BLaER1 treated with 17β-estradiol and CSF1 and Interleukin-3, amounts not matched to agents 10 nM and 100 nM (cell line): ENCODE measurements around the gene PRDM16.

ENCODE experiments used
- H3K27ac ChIP-seq, 11 experiments: shearing (Covaris generic); formaldehyde crosslinking; 2 replicates each; pipeline ENCODE4 v1.8.1; 2022
- H3K27me3 ChIP-seq, 11 experiments: shearing (Covaris generic); formaldehyde crosslinking; 2 replicates each; pipeline ENCODE4 v1.8.1; 2022
- H3K36me3 ChIP-seq, 11 experiments: shearing (Covaris generic); formaldehyde crosslinking; 2 replicates each; pipeline ENCODE4 v1.8.1; 2022
- H3K4me1 ChIP-seq, 10 experiments: shearing (Covaris generic); formaldehyde crosslinking; 2 replicates each; pipeline ENCODE4 v1.8.1; 2022
- H3K4me2 ChIP-seq, 11 experiments: shearing (Covaris generic); formaldehyde crosslinking; 2 replicates each; pipeline ENCODE4 v1.8.1; 2022
- H3K4me3 ChIP-seq, 10 experiments: shearing (Covaris generic); formaldehyde crosslinking; 2 replicates each; pipeline ENCODE4 v1.8.1; 2022
- H3K9ac ChIP-seq, 11 experiments: shearing (Covaris generic); formaldehyde crosslinking; 2 replicates each; pipeline ENCODE4 v1.8.1; 2022
- H3K9me3 ChIP-seq, 11 experiments: shearing (Covaris generic); formaldehyde crosslinking; replicated peaks in 1 of 11; 2 replicates each; pipeline ENCODE4 v1.8.1; 2022
- H4K20me1 ChIP-seq, 11 experiments: shearing (Covaris generic); formaldehyde crosslinking; 2 replicates each; pipeline ENCODE4 v1.8.1; 2022
- Cebpa-rat ChIP-seq, 11 experiments: shearing (Covaris generic); IDR thresholded peaks; 2 replicates each; pipeline ENCODE4 v1.8.1; 2022

The PRDM16 gene

GRCh38 chr1:3063379-3064295, 5.4 kb upstream of the PRDM16 start:
- Histone ChIP-seq H4K20me1 (peaks cover 0 to 65% (median 27%) of the 10 kb centered on the region in 11 experiments; a peak in 15 of 22 replicates), H3K4me3 (no peak overlapping the region), H3K9ac (no peak overlapping the region), H3K36me3 (no peaks in the 10 kb centered on the region), H3K9me3 (no peaks in the 10 kb centered on the region), H3K4me2 (no peak overlapping the region), H3K27me3 (peaks cover 54 to 94% (median 78%) of the 10 kb centered on the region in 11 experiments), H3K27ac (no peak overlapping the region), H3K4me1 (peaks cover 0 to 9% (median 2%) of the 10 kb centered on the region in 10 experiments; a peak in 11 of 20 replicates)
- TF ChIP-seq Cebpa-rat (IDR thresholded peaks at IDR 0.05), result no peak

- Histone ChIP-seq H3K9me3 (no peaks in the 10 kb centered on the region), H3K4me1 (peaks cover 0 to 13% (median 6%) of the 10 kb centered on the region in 10 experiments; a peak in 11 of 20 replicates), H3K27ac (no peak overlapping the region), H3K36me3 (no peaks in the 10 kb centered on the region), H3K4me2 (no peak overlapping the region), H4K20me1 (peaks cover 0 to 69% (median 27%) of the 10 kb centered on the region in 11 experiments; a peak in 15 of 22 replicates), H3K4me3 (no peak overlapping the region), H3K27me3 (peaks cover 59 to 96% (median 80%) of the 10 kb centered on the region in 11 experiments), H3K9ac (no peak overlapping the region)
- TF ChIP-seq Cebpa-rat (IDR thresholded peaks at IDR 0.05), result no peak
These were observed 4.6 kb upstream of the PRDM16 start for GRCh38 chr1:3064296-3064850.

- Histone ChIP-seq H3K27me3 (peaks cover 64 to 96% (median 85%) of the 10 kb centered on the region in 11 experiments), H3K9ac (no peak overlapping the region), H3K4me3 (no peak overlapping the region), H3K4me2 (no peak overlapping the region), H3K36me3 (no peaks in the 10 kb centered on the region), H4K20me1 (peaks cover 0 to 71% (median 30%) of the 10 kb centered on the region in 11 experiments; a peak in 15 of 22 replicates), H3K9me3 (no peaks in the 10 kb centered on the region), H3K27ac (no peak overlapping the region), H3K4me1 (peaks cover 0 to 13% (median 6%) of the 10 kb centered on the region in 10 experiments; a peak in 11 of 20 replicates)
- TF ChIP-seq Cebpa-rat (IDR thresholded peaks at IDR 0.05), result no peak
These were observed 4.1 kb upstream of the PRDM16 start for GRCh38 chr1:3064901-3065300.

GRCh38 chr1:3065396-3065795, 3.6 kb upstream of the PRDM16 start:
- no peak overlapping the region for H3K4me3 ChIP-seq
- TF ChIP-seq Cebpa-rat (IDR thresholded peaks at IDR 0.05), result no peak
- no peak overlapping the region for H3K27ac ChIP-seq
- peaks cover 0 to 13% (median 6%) of the 10 kb centered on the region in 10 experiments; a peak in 11 of 20 replicates for H3K4me1 ChIP-seq
- no peaks in the 10 kb centered on the region for H3K36me3 ChIP-seq
- H3K9me3 ChIP-seq, result no peaks in the 10 kb centered on the region
- H3K4me2 ChIP-seq, result no peak overlapping the region
- H4K20me1 ChIP-seq, result peaks cover 0 to 69% (median 34%) of the 10 kb centered on the region in 11 experiments; a peak in 15 of 22 replicates
- no peak overlapping the region for H3K9ac ChIP-seq
- peaks cover 69 to 96% (median 86%) of the 10 kb centered on the region in 11 experiments for H3K27me3 ChIP-seq

DNA sequence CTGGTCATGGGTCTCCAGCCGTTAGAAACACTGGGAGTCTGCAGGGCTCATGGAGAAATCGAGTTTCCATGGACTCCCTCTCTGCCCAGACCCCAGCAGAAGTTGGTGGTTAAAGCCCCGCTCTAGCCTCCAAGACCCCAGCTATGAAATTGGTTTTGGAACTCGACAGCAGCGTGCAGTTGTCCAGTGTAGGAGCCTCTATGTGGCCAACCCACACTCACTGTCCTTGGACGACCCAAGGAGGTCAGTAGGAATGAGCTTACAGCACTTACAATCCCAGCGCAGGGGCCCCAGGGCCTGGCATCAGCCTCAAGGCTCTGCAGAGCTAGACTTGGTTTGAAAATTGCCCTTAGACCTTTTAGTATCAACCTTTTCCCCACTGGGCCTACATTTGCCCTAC, 3.2 kb upstream of the PRDM16 start:
- H3K36me3 ChIP-seq, result no peaks in the 10 kb centered on the region
- H3K4me3 ChIP-seq, result no peak overlapping the region
- no peak overlapping the region for H3K27ac ChIP-seq
- no peak overlapping the region for H3K9ac ChIP-seq
- H3K4me2 ChIP-seq, result no peak overlapping the region
- TF ChIP-seq Cebpa-rat (IDR thresholded peaks at IDR 0.05), result no peak
- H3K9me3 ChIP-seq, result no peaks in the 10 kb centered on the region
- H3K27me3 ChIP-seq, result peaks cover 73 to 96% (median 86%) of the 10 kb centered on the region in 11 experiments
- peaks cover 0 to 72% (median 37%) of the 10 kb centered on the region in 11 experiments; a peak in 16 of 22 replicates for H4K20me1 ChIP-seq
- peaks cover 0 to 14% (median 6%) of the 10 kb centered on the region in 10 experiments; a peak in 12 of 20 replicates for H3K4me1 ChIP-seq

DNA sequence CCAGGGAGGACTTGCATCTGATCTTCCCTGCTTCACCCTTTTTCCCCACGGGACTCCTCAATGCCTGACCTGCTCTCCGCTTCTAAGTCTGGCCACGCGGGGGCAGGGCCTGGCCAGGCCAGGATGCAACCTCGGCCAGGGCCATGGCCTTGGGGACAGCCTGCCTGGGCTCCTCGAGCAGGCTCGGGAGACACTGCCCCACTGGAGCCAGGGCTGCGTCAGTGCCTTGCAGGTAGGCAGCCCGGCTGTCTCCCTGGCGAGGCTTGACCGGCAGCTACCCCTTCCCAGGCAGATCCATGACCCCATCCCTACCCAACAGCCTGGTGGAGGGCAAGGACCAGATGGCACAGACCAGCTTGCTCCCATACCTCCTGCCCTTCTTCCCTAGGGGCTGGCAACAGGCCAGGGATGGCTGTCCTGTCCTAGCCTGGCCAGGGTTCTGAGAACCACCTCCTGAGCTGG, 2.7 kb upstream of the PRDM16 start:
- no peak overlapping the region for H3K4me3 ChIP-seq
- peaks cover 0 to 74% (median 42%) of the 10 kb centered on the region in 11 experiments; a peak in 16 of 22 replicates for H4K20me1 ChIP-seq
- H3K36me3 ChIP-seq, result no peaks in the 10 kb centered on the region
- no peak overlapping the region for H3K9ac ChIP-seq
- no peak for TF ChIP-seq Cebpa-rat (IDR thresholded peaks at IDR 0.05)
- no peak overlapping the region for H3K4me2 ChIP-seq
- H3K9me3 ChIP-seq, result no peaks in the 10 kb centered on the region
- peaks cover 77 to 96% (median 89%) of the 10 kb centered on the region in 11 experiments for H3K27me3 ChIP-seq
- peaks cover 0 to 14% (median 6%) of the 10 kb centered on the region in 10 experiments; a peak in 12 of 20 replicates for H3K4me1 ChIP-seq
- H3K27ac ChIP-seq, result no peak overlapping the region

DNA sequence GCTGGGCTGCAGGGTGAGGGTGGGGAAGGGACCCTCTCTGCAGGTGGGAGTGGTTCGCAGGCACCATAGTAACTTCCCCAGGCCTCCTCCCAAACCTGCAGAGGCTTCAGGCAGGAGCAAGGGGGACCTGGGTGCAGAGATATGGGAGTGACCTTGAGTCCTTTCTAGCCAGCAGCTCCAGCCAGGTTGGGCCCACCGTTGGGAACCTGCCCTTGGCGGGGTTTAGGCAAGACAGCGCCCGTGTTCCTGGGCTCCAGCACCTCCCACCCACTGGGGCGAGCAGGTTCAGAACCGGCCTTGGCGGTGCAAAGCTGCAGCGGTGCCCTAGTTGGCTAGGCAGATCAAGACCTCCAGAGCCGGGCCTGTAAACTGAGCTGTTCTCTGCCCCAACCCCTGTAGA, 2.2 kb upstream of the PRDM16 start:
- Histone ChIP-seq H3K4me3 (no peak overlapping the region), H3K4me2 (no peak overlapping the region), H3K9ac (no peak overlapping the region), H4K20me1 (peaks cover 0 to 75% (median 47%) of the 10 kb centered on the region in 11 experiments; a peak in 17 of 22 replicates), H3K36me3 (no peaks in the 10 kb centered on the region), H3K27ac (no peak overlapping the region), H3K9me3 (no peaks in the 10 kb centered on the region), H3K27me3 (peaks cover 82 to 96% (median 90%) of the 10 kb centered on the region in 11 experiments), H3K4me1 (peaks cover 0 to 14% (median 6%) of the 10 kb centered on the region in 10 experiments; a peak in 12 of 20 replicates)
- no peak for TF ChIP-seq Cebpa-rat (IDR thresholded peaks at IDR 0.05)

DNA sequence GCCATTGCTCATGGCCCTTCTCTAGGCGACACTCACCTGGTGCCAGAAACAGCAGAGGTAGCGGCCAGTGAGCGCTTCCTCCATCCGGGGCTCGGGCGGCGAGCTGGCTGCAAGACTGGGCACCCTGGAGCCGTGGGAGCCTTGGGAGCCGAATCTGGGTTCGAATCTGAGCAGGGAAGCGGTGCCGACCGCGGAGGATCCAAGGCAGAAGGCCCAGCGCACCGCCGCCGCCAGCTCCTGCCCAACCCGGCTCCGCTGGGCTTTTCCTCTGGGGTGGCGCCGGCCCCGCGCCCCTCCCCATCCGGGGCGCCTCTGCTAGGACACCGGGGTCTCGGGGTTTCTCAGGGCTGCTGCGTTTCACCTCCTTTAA, 1.7 kb upstream of the PRDM16 start:
- peaks cover 86 to 96% (median 91%) of the 10 kb centered on the region in 11 experiments for H3K27me3 ChIP-seq
- TF ChIP-seq Cebpa-rat (IDR thresholded peaks at IDR 0.05), result no peak
- H4K20me1 ChIP-seq, result peaks cover 0 to 80% (median 52%) of the 10 kb centered on the region in 11 experiments; a peak in 17 of 22 replicates
- no peaks in the 10 kb centered on the region for H3K36me3 ChIP-seq
- no peak overlapping the region for H3K27ac ChIP-seq
- H3K9ac ChIP-seq, result no peak overlapping the region
- no peaks in the 10 kb centered on the region for H3K9me3 ChIP-seq
- H3K4me1 ChIP-seq, result peaks cover 0 to 14% (median 6%) of the 10 kb centered on the region in 10 experiments; a peak in 12 of 20 replicates
- H3K4me2 ChIP-seq, result no peak overlapping the region
- H3K4me3 ChIP-seq, result no peak overlapping the region
